ENCODE measurements around the gene ZNF100. TPM values are rescaled to one million over a fixed set of nuclear protein-coding genes. Genes with fewer than 3 reads are reported as not detected.
"Not testable (repeated sequence)": the region's sequence is repeated elsewhere in the genome, so short reads cannot be mapped to it uniquely, and the experiment has no call there.

ZNF100 gene
- total RNA-seq, 2 donors from 2014 or later: 9.7 to 16.0 TPM

DNA sequence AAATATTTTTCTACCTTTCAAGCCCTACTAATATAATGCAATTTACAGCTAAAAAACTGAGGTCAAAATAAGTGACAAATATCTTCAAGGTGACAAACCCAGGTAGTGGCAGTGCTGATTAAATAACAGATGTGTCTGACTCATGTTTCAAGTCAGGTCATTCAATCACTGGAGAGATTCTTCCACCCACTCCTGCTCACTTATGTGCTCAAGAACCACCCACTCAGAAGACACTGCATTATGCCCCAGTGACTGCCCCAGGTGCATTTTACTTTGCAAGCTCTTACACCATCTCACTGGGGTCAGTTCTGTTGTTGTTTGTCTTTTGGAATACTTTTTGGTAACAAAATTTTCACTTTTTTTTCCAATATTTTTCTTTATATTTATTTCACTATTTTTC lies 2.2 kb downstream of the ZNF100 start:
- intact Hi-C loops (cut with DNase I): loop anchor here (5.0 kb wide), 1 partner anchor 72 kb away; the partner anchor contains the start of gene ZNF43
- no peak overlapping the region for H3K9ac ChIP-seq (ENCODE audit: low read depth in 2 of 2, low read length in 2 of 2)

DNA sequence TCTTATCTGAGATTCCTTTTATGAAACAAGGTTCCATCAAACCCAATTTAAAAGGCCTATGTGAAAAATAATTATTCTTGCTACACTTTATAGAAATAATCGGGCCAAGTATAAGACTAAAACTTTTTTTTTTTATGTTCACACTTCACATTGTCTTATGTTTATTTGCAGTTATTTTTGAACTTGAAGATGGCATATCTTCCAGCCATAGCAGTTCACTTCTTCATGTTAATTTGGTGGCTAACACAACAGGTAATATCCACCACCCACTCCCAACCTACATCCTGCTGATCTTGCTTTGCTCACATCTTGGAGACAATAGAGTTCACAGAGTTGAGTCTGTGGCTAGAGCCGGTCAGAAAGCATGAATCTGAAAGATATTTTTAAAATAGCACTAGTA lies 5.8 kb downstream of the ZNF100 start:
- H3K4me1 ChIP-seq; DNase-seq; H3K9me3 ChIP-seq; H3K36me3 ChIP-seq; H3K27ac ChIP-seq; H3K9ac ChIP-seq (ENCODE audit: low read depth in 2 of 2, low read length in 2 of 2); H3K27me3 ChIP-seq; H3K4me3 ChIP-seq; intact Hi-C loops (cut with DNase I): not testable (repeated sequence)

More for the DNA sequence above, 2.2 kb downstream of the ZNF100 start:
- DNase-seq: no peak
- Histone ChIP-seq H3K27ac (no peak overlapping the region), H3K4me3 (no peak overlapping the region), H3K4me1 (no peaks in the 10 kb centered on the region), H3K36me3 (no peaks in the 10 kb centered on the region), H3K27me3 (no peaks in the 10 kb centered on the region), H3K9me3 (no peaks in the 10 kb centered on the region)
- TF ChIP-seq, protein P1, sequence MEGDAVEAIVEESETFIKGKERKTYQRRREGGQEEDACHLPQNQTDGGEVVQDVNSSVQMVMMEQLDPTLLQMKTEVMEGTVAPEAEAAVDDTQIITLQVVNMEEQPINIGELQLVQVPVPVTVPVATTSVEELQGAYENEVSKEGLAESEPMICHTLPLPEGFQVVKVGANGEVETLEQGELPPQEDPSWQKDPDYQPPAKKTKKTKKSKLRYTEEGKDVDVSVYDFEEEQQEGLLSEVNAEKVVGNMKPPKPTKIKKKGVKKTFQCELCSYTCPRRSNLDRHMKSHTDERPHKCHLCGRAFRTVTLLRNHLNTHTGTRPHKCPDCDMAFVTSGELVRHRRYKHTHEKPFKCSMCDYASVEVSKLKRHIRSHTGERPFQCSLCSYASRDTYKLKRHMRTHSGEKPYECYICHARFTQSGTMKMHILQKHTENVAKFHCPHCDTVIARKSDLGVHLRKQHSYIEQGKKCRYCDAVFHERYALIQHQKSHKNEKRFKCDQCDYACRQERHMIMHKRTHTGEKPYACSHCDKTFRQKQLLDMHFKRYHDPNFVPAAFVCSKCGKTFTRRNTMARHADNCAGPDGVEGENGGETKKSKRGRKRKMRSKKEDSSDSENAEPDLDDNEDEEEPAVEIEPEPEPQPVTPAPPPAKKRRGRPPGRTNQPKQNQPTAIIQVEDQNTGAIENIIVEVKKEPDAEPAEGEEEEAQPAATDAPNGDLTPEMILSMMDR (IDR thresholded peaks at IDR 0.05): no peak

DNA sequence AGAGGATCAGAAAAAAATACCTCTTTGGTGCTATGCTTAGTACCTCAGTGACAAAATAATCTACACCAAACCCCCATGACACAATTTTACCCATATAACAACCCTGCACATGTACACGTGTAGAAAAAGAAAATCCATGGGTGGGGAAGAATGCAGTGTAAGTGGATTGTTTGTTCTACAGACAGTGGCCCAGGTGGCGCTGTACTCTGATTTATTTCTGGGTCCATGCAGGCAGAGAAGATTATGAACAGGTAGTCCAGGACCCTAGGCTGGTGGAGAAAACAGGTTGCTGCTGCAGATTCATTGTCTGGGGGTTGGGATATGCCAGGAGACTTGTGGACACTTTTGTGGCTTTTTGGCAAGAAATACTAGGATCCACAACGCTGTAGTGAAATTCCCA lies 9.1 kb downstream of the ZNF100 start:
- no peak overlapping the region for H3K4me3 ChIP-seq
- no peaks in the 10 kb centered on the region for H3K9me3 ChIP-seq
- intact Hi-C loops (cut with DNase I): no loop called here
- H3K36me3 ChIP-seq: no peaks in the 10 kb centered on the region
- H3K9ac ChIP-seq (ENCODE audit: low read depth in 2 of 2, low read length in 2 of 2): no peak overlapping the region
- TF ChIP-seq, protein P1 (IDR thresholded peaks at IDR 0.05): no peak
- H3K27me3 ChIP-seq: no peaks in the 10 kb centered on the region
- no peak overlapping the region for H3K27ac ChIP-seq
- no peak for DNase-seq
- H3K4me1 ChIP-seq: no peaks in the 10 kb centered on the region

DNA sequence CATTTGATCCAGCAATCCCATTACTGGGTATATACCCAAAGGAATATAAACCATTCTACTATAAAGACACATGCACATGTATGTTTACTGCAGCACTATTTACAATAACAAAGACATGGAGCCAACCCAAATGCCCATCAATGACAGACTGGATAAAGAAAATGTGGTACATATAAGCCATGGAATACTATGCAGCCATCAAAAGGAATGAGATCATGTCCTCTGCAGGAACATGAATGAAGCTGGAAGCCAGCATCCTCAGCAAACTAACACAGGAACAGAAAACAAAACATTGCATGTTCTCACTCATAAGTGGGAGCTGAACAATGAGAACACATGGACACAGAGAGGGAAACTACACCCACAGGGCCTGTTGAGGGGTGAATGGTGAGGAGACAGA lies 11.8 kb downstream of the ZNF100 start:
- H3K4me3 ChIP-seq; H3K27me3 ChIP-seq; H3K4me1 ChIP-seq; intact Hi-C loops (cut with DNase I); H3K36me3 ChIP-seq; DNase-seq; H3K9me3 ChIP-seq; H3K9ac ChIP-seq (ENCODE audit: low read depth in 2 of 2, low read length in 2 of 2); H3K27ac ChIP-seq: not testable (repeated sequence)

DNA sequence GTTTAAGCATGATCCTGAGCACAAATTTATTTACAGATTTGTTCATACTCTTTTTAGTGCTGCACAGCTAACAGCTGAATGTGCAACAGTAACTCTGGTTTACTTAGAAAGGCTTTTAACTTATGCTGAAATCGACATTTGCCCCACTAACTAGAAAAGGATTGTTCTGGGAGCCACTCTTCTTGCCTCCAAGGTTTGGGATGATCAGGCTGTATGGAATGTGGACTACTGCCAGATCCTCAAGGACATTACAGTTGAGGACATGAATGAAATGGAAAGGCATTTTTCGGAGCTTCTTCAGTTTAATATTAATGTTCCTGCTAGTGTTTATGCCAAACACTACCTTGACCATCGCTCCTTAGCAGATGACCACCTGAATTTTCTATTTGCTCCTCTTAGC lies 16.0 kb downstream of the ZNF100 start:
- TF ChIP-seq, protein P1 (IDR thresholded peaks at IDR 0.05): no peak
- peaks cover 3% of the 10 kb centered on the region for H3K36me3 ChIP-seq
- no peaks in the 10 kb centered on the region for H3K4me1 ChIP-seq
- H3K9ac ChIP-seq (ENCODE audit: low read depth in 2 of 2, low read length in 2 of 2): no peak overlapping the region
- no peak overlapping the region for H3K27ac ChIP-seq
- H3K27me3 ChIP-seq: no peaks in the 10 kb centered on the region
- no peak overlapping the region for H3K4me3 ChIP-seq
- no peak for DNase-seq
- intact Hi-C loops (cut with DNase I): no loop called here
- no peaks in the 10 kb centered on the region for H3K9me3 ChIP-seq

DNA sequence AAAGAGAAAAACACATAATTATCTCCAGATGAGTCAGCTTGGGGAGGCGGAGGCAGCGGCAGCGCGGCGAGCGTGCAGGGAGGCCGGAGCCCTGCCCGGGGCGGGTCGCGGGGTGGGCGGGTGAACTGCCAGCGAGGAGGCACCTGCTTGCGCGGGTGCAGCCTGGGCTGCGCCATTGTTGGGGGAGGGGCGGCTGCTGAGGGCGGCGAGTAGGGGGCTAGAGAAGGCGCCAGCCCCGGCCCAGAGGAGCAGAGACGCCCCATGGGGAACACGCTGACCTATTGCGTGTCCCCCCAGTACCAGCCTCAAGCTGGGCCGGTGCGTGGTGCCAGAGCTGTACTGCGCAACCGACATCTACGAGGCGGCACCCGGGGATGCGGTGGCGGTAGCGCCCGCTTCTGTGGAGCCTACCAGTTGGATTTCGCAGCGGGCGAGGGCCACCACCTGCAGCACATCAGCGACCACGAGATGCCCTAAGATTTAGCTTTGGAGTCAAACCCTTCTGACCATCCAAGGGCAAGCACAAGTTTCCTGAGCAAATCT lies 16.7 kb downstream of the ZNF100 start:
- Histone ChIP-seq H3K36me3 (peaks cover 3% of the 10 kb centered on the region), H3K27ac (no peak overlapping the region), H3K4me3 (no peak overlapping the region), H3K9me3 (no peaks in the 10 kb centered on the region), H3K9ac (ENCODE audit: low read depth in 2 of 2, low read length in 2 of 2) (no peak overlapping the region), H3K27me3 (no peaks in the 10 kb centered on the region), H3K4me1 (no peaks in the 10 kb centered on the region)
- DNase-seq: no peak
- intact Hi-C loops (cut with DNase I): no loop called here
- TF ChIP-seq, protein P1 (IDR thresholded peaks at IDR 0.05): no peak
